ENCODE results near the gene CNGA4.
A peak's percentile ranks its signal among the peaks of the same experiment; 100 is the strongest.

DNA sequence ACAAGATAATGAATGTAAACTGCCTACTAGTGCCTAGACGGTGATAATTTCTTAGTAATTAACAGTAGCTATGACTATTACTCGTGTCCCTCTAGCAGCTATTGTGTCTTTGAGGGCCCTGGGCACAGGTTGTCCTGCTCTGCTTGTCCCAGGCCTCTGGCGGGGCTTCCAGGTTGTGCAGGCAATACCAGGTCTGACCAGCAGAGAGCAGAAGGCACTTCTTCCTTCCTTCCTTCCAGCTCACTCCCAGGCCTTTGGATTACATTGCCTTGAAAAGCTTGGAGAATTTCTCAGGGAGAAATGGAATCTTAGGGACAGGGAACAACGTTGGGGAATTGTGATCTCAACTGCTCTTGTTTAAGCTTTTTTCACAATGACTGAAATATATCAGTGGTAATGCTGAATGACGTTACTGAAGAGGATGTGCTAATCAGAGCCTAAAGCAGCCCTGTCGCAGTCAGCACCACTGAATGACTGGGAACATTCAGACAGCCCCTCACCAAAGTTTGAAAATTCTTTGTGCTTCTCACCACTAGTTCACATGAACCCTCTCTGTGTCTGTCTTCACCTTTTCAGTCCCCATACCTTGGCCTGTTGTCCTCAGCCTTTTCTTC lies 12.3 kb downstream of the CNGA4 start:
- TF ChIP-seq CTCF (IDR thresholded peaks at IDR 0.05 in 2 of 3, conservative IDR thresholded peaks at IDR 0.05 in 1 of 3; ENCODE audit: borderline replicate concordance in 1 of 3, insufficient read depth in 1 of 3, low read depth in 2 of 3, low read length in 2 of 3): peak; percentile 84 to 97 (median 92)
- TF ChIP-seq SP1 (IDR thresholded peaks at IDR 0.05; ENCODE audit: low read depth): no peak
- TF ChIP-seq RAD21 (IDR thresholded peaks at IDR 0.05; ENCODE audit: low read depth): peak; percentile 68
- no peak for TF ChIP-seq ZNF274 (IDR thresholded peaks at IDR 0.05; ENCODE audit: low read depth, low read length)
- no peak for TF ChIP-seq SRF (IDR thresholded peaks at IDR 0.05; ENCODE audit: low read depth)
- no peak for TF ChIP-seq EZH2 (IDR thresholded peaks at IDR 0.05)

All from HCT116 (cell line).